ENCODE data around the gene TCF7L2.

TCF7L2 gene

GRCh38 chr10:112946649-112947048 is 3.4 kb upstream of the TCF7L2 start:
- DNase-seq (ENCODE audit: low read depth in 2 of 2, low spot score in 1 of 2), result no peak

DNA sequence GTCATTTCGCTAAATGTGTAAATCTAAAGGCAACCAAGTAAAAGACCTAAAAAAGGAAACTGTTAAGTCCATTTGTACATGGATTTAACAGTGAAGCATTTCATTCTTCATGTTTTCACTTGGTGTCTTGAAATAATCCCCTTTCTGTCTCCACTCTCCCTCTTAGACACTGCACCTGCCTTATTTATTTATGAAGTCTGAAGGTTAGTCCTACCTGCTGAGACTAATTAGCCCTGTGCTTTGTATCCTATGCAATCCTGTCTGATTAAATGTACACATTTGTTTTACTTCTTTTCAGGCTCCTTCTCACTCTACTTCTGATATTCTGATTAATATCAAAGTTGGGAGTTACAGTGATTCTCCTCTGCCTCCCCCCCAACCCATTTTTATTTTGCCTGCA is 1.9 kb upstream of the TCF7L2 start:
- DNase-seq (ENCODE audit: low read depth in 2 of 2, low spot score in 1 of 2), result no peak

GRCh38 chr10:112949143-112949823 is 764 bp upstream of the TCF7L2 start:
- no peak for DNase-seq (ENCODE audit: low read depth in 2 of 2, low spot score in 1 of 2)

DNA sequence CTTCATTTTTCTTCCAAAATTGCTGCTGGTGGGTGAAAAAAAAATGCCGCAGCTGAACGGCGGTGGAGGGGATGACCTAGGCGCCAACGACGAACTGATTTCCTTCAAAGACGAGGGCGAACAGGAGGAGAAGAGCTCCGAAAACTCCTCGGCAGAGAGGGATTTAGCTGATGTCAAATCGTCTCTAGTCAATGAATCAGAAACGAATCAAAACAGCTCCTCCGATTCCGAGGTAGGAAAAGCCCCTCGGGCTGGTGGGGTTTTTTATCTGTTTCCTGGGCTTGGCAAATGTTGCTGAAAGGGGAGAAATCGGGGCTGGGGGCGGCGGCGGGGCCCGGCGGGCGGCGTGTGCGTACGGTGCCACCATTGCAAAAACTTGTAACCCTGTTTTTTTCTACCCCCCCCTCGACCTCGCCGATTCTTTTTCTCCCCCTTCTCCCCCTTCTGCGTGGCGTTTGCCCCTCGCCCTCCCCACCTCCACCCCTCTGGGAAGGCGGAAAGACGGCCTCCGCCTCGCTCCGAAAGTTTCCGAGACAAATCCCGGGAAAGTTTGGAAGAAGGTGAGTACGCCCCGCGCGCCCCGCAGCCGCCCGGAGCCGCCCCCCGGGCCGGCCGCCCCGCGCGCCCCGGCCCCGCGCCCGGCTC is 789 bp downstream of the TCF7L2 start:
- peak in 1 of 2 donors; percentile 1 for DNase-seq (ENCODE audit: low read depth in 2 of 2, low spot score in 1 of 2)

GRCh38 chr10:112951359-112952281 is 1.6 kb downstream of the TCF7L2 start:
- DNase-seq (ENCODE audit: low read depth in 2 of 2, low spot score in 1 of 2), result peak in 1 of 2 donors; percentile 1

DNA sequence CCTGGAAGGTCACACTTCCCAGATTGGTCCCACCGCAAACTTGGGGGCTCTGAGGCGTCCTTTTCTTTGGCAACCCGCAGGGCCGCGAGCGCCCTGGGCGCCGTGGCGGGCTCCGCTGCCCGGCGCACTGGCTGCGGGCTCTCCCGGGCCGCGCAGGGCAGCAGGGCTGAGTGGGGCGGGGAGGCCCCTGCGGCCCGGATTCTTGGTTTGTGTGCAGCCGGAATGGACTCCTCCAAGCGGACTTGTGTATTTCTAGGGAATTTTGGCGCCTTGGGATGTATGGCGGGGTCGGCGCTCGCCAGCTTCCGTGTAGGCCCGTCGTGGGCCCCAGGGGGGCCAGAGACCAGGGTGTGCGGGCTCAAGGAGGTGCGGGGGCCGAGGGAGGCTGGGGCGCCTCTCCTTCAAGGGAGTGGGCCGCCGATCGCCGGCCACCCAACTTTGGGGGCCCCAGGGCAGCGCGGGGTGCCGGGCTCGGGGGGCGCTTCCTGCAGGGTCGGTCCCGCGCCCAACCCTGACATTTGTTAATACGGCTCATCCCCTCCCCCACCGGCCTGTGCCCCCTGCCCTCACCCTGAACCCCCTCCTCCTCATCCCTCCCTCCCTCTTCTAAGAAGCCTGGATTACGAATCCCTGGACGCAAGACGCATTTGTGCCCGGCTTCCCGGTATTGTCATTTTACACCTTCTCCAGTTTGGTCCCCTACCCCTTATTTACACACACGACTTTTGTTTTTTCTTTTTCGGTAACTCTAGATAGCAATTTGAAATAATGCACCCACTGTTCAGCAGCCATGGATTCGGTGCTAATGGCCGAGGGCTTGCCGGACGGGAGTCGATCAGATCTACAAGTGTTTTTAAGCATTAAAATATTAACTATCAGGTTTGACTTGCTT is 2.5 kb downstream of the TCF7L2 start:
- no peak for DNase-seq (ENCODE audit: low read depth in 2 of 2, low spot score in 1 of 2)

DNA sequence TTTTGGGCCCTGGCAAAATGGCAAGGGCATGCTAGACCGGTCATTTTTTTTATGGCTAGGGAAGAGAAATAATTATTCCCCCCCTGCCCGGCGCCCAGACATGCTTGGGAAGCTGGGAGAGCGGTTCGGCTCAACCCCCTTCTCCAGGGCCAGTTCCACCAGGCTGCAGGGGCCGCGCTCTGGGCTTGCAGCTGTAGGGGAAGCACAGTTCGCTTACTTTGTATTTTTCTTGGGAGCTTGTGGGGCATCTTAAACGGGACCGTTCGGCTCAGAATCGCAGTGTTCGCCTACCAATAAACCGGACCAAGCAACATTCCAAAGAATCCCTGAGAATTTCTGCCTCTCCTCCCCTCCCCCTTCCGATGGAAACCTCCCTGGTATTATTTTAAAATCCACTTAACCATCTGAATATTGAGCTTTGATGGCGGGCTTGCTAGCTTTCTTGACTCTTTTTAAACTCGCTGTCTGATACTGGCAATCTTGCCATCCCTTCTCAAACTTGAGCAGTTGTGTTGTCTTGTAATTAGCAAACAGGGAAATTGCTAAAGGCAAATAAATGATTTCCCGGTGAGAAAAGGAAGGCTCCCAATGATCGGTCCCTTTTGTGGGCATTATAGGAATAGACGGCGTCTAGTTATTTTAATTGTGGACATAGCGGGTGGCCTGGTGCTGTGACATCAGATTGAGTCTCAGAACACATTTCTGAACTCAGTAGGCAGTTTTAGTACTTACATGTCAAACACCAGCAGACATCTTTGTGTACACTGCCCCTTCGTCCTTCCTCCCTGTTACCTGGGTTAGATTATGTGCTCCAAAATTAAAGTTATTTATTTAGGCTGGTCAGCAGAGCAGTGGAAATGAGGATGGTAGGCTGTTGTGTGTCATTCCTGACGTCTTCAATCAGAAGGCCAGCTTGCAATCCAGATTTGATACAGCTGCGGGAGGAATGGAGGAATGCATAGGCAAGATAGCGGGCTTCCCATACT is 3.4 kb downstream of the TCF7L2 start:
- DNase-seq (ENCODE audit: low read depth in 2 of 2, low spot score in 1 of 2), result no peak

DNA sequence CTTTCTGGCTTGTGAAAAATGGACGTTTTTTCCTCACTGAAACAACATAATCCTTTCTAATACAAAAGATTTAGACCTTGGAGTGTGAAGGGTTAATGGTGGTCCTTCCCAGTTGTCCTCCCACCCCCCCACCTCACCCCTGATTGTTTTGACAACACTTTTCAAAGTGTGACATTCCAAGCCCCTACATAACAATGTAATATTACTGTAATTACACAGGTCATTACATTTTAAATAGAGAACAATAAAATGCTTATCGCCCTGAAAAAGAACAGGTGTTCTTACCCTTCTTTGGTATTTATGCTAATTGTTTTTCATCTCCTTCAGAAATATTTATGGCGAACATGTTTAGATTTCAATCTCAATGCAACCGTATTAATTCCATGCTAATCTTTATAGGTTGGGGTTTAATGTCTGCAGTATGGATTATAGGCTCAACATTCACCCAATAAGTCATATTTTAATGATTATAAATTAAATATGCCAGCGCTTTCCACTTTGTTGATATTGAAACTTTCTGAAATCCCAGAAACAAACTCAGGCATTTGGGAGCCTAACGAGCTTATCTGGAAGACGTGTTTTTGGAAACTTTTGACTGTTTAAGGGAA is 5.0 kb downstream of the TCF7L2 start:
- DNase-seq (ENCODE audit: low read depth in 2 of 2, low spot score in 1 of 2), result no peak

DNA sequence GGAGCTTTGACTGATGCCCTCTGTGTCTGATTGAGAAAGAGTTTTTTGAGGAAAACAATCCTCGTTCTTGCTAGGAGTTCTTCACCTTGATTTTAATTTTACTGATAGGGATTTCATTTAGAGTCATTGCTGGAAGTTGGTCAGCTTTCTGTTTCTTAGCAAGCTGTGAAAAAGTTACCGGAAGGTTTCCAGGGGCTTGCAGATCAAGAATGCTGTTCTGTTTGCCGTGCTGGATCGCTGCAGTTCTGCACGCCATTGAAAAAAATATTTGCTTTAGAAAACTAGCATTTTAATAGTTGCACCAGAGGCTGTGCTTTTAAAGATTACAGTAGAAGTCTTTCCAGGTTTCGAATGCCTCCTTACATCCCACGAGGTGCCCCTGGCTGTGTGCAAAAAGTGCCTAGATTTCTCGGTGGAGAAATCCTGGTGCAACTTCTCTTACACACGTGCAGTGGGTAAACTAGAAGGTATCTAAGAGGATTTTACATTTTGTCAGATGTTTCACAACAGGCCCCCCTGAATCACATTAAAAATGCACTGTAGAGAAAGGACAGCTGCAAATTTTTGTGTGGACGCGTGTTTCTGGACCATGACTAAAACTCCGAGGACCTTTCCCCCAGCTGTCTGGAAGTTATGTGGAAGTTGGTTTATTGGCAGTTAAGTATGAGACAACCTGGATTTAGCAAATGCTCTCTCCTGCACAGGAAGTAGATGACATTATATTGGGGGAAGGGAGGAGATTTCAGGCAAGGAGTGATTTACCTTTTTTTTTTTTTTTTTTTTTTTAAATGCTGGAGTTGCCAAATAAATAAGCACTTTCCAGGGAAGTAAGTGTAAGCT is 5.8 kb downstream of the TCF7L2 start:
- DNase-seq (ENCODE audit: low read depth in 2 of 2, low spot score in 1 of 2), result no peak

- no peak for DNase-seq (ENCODE audit: low read depth in 2 of 2, low spot score in 1 of 2)
These were observed 6.7 kb downstream of the TCF7L2 start for GRCh38 chr10:112956631-112957350.

DNA sequence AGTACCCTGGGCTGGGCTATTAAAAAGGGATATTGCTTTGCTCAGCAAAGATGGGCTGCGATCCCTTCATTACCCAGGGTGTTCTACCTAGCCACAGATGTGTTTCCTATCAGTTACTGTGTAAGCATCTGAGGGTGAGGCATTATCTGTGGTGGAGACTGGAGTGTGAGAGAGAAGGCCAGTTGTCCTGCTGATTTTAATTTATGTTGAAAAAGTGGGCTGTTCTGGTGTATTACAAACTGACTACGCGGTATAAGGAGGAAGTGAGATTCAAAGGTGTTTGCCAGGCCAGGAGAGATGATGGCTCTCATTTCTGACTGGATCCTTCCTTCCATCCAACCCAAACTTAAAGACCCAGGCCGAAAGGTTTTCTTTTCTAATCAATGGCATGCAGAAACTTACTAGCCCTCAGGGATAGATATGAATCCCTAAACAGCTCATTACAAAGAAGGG is 7.6 kb downstream of the TCF7L2 start:
- DNase-seq (ENCODE audit: low read depth in 2 of 2, low spot score in 1 of 2), result no peak

- no peak for DNase-seq (ENCODE audit: low read depth in 2 of 2, low spot score in 1 of 2)
These were observed 8.4 kb downstream of the TCF7L2 start for GRCh38 chr10:112958275-112958995.

DNA sequence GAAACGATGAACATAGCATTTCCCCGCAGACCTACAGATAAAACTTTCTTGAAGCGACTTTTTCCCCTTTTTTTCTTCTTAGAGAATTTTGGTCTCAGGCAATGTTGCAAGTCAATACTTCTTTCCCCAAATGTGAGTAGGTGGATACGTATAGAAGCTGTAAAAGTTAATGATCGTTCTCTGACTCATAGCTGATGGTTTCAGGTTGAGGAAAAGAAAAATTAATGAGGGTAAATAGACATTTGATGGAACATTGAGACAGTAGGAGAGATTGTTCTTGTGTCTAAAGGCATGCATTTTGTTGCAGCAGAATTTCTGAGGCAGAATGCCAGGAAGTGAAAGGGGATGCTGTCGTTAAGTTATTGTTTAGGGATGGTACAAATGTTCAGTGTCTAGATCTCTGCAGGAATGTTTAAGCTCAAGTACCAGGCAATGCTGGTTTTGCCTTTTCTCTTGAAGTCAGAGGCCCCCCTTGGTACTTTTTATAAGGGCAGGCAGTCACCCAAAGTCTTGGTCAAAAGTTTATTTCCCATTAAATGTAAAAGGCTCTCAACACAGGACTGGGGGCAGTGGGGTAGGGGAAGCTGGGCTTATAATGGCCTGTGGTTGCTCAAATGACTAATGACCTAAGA is 9.3 kb downstream of the TCF7L2 start:
- DNase-seq (ENCODE audit: low read depth in 2 of 2, low spot score in 1 of 2), result no peak

- no peak for DNase-seq (ENCODE audit: low read depth in 2 of 2, low spot score in 1 of 2)
These were observed 10.2 kb downstream of the TCF7L2 start for GRCh38 chr10:112960151-112960681.

DNA sequence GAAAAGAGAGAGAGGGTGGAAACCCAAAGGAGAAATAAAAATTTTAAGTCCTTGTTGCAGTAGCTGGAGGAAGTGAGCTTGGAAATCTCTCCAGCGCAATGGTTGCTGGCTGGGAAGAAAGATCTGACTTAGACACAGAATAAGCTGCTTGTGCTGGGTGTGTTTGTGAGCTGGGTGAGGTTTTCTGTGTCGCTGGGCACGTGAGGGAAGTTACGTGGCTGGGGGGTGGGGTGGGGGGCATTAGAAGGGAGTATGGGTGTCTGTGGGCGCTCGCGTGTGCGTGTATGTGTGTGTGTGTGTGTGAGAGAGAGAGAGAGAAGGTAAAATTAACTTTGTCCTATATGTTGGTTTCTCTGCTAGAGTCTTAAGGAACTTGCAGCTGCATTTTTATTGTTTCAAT is 11.6 kb downstream of the TCF7L2 start:
- DNase-seq (ENCODE audit: low read depth in 2 of 2, low spot score in 1 of 2), result no peak

DNA sequence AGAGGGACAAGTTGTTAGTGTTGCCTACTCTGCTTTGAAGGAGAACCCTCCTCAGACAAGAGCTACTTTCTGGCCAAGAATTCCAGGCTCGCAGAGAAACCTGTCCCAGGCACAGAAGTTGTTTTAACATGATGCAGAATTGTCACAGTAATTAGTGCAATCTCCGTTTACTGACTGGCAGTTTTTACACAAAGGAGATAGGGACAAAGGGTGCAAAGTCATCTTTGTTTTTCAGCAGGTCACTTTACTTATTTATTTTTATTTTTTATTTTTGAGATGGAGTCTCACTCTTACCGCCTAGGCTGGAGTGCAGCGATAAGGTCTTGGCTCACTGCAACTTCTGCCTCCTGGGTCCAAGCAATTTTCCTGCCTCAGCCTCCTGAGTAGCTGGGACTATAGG is 12.3 kb downstream of the TCF7L2 start:
- no peak for DNase-seq (ENCODE audit: low read depth in 2 of 2, low spot score in 1 of 2)
